Subcutaneous adipose tissue (tissue), 4 donors: Measurements from ENCODE around the gene NUMBL. TPM values are rescaled to one million over a fixed set of nuclear protein-coding genes. Genes with fewer than 3 reads are reported as not detected.

Source experiments
- CTCF ChIP-seq: fragments of 450-650 bp; IDR thresholded peaks from one replicate; pipeline ENCODE4 v1.5.1; 2016; ENCODE audit warnings: low read depth, mild to moderate bottlenecking, control low read depth, antibody characterized with exemption, moderate library complexity
- total RNA-seq, 4 donors: library from RNA; depleted of rRNA; stranded (reverse); fragments of >200 nt; gene quantifications; one replicate each; pipeline ENCODE4 v1.1.0, GENCODE V29; 2016

NUMBL gene
- total RNA-seq, 4 donors from 2014 or later, result 20.7 to 58.4 (median 50.0) TPM

DNA sequence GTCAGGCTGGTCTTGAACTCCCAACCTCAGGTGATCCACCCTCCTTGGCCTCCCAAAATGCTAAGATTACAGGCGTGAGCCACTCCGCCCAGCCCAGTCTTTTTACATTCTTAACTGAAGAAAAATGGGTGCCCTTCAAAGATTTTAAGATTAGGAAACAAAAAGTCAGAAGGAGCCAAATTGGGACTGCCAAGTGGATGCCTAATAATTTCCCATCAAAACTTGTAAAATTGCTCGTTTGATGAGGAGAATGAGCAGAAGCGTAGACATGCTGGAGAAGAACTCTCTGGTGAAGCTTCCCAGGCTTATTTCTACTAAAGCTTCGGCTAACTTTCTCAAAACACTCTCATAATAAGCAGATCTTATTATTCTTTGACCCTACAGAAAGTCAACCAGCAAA, 31.3 kb downstream of the NUMBL start:
- TF ChIP-seq CTCF, result no peak

DNA sequence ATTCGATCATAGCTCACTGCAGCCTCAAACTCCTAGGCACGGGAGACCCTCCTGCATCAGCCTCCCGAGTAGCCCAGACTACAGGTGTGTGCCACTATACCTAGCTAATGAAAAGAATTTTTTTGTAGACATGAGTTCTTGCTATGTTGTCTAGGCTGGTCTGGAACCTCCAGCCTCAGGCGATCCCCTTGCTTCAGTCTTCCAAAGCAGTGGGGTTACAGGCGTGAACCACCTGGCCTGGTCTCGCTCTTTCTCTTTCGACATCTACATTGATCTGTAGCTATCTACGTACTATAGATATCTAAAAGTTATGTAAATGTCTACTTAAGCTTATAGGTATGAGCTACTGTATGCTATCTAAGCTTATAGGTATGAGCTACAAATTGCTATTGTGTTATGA, 32.4 kb downstream of the NUMBL start:
- no peak for TF ChIP-seq CTCF

DNA sequence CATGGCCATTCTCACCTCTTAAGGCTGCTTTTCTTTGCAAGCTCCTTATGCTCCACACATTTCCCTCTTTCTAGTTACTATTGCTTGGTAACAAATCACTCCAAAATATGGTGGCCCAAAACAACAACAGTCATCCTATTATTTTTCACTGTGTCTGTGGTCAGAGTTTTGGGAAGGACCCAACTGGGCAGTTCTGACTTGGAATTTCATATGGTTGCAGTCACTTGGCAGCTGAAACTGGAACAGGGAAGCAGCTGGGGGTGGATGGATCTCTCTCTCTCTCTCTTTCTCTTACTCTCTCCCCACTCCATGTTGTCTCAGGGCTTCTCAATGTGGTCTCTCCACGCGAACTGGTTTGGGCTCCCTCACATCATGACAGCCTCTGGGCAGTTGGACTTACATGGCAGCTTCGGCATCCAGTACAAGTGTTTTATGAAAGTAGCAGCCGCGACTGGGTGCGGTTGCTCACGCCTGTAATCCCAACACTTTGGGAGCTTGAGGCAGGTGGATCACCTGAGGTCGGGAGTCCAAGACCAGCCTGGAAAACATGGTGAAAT, 39.6 kb downstream of the NUMBL start:
- TF ChIP-seq CTCF, result no peak

GRCh38 chr19:40646743-40647254, 43.7 kb downstream of the NUMBL start:
- TF ChIP-seq CTCF, result no peak

DNA sequence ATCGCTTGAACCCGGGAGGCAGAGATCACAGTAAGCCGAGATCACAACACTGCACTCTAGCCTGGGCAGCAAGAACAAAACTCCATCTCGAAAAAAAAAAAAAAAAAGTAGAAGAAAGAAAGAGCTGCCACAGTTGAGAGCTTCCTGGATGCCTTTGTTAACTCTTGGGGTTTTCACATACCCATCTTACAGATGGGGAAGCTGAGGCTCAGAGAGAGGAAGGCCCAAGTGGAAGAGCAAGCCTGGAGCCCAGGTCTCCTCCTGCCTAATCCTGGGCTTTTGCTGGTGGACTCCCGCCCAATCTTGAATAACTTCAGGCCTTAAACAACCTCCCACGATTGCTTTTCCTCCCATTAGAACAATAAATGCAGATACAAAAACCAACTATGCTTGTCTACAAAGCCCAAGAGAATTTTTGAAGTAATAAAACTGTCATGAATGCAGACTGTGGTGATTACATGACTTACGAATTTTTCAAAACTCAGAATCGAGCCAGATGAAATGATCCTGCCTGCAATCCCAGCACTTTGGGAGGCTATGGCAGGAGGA, 47.6 kb downstream of the NUMBL start:
- no peak for TF ChIP-seq CTCF

- no peak for TF ChIP-seq CTCF
Measured at GRCh38 chr19:40642051-40642706, 48.3 kb downstream of the NUMBL start.

- no peak for TF ChIP-seq CTCF
Measured at GRCh38 chr19:40641281-40641680, 49.2 kb downstream of the NUMBL start.
